SK-N-SH (cell line): ENCODE data around the gene CUBN. TPM values are rescaled to one million over a fixed set of nuclear protein-coding genes. Genes with fewer than 3 reads are reported as not detected.

Experiments
- CTCF ChIA-PET: fragments of 300-600, 350-600 bp; formaldehyde crosslinking; extraction: SDS; loops from one replicate; lab custom pipeline; 2021; lab: Yijun Ruan, JAX
- POLR2A ChIA-PET: fragments of 350-600 bp; sonication (Branson Sonifier 250); formaldehyde crosslinking; extraction: SDS; loops from one replicate; lab custom pipeline; 2020; ENCODE audit warnings: antibody characterized with exemption, inconsistent platforms; lab: Yijun Ruan, JAX
- DNase-seq: peaks from one replicate; pipeline ENCODE4 v3.0.0; 2012
- H2AFZ ChIP-seq: fragments of 200-600 bp; sonication (generic); 2 replicates; pipeline ENCODE4 v1.8.1; 2016; ENCODE audit warnings: antibody characterized with exemption, mild to moderate bottlenecking, low read depth
- H3F3A ChIP-seq: fragments of 200-600 bp; sonication (generic); replicated peaks from 2 replicates; pipeline ENCODE3; 2016; ENCODE audit warnings: antibody characterized with exemption, mild to moderate bottlenecking; ENCODE audit not compliant: insufficient read depth
- H3K27ac ChIP-seq, 2 experiments: fragments of 200-500 bp in 1 of 2; fragments of 200-600 bp in 1 of 2; sonication (Bioruptor generic) in 1 of 2; sonication (generic), shearing (Covaris generic) in 1 of 2; 2 replicates each; pipeline versions ENCODE4 v1.5.1 to v1.6.1; 2014 to 2016; ENCODE audit warnings: low read depth in 2 of 2, inconsistent platforms in 1 of 2, low read length in 1 of 2, mild to moderate bottlenecking in 1 of 2, mixed read lengths in 1 of 2
- H3K27me3 ChIP-seq: fragments of 200-600 bp; sonication (generic), shearing (Covaris generic); 2 replicates; pipeline ENCODE4 v1.6.1; 2016; ENCODE audit warnings: mixed run types; ENCODE audit not compliant: insufficient read depth
- H3K36me3 ChIP-seq, 2 experiments: fragments of 200-500 bp in 1 of 2; fragments of 200-600 bp in 1 of 2; sonication (Bioruptor generic) in 1 of 2; sonication (generic) in 1 of 2; replicated peaks in 1 of 2; 2 replicates each; pipeline versions ENCODE3 to v1.5.1; 2014 to 2016; ENCODE audit warnings: low read length in 1 of 2, mild to moderate bottlenecking in 1 of 2; ENCODE audit not compliant: insufficient read depth in 2 of 2, control insufficient read depth in 1 of 2
- H3K4me1 ChIP-seq, 2 experiments: fragments of 200-500 bp in 1 of 2; fragments of 200-600 bp in 1 of 2; sonication (Bioruptor generic) in 1 of 2; sonication (generic), shearing (Covaris generic) in 1 of 2; 2 replicates each; pipeline versions ENCODE4 v1.5.1 to v1.6.1; 2014 to 2016; ENCODE audit warnings: low read depth in 1 of 2, low read length in 1 of 2, mixed run types in 1 of 2; ENCODE audit not compliant: insufficient read depth in 2 of 2, control insufficient read depth in 1 of 2
- H3K4me2 ChIP-seq: fragments of 200-600 bp; sonication (generic), shearing (Covaris generic); 2 replicates; pipeline ENCODE4 v1.6.1; 2017; ENCODE audit warnings: mixed run types
- H3K4me3 ChIP-seq, 2 experiments: fragments of 200-500 bp in 1 of 2; fragments of 200-600 bp in 1 of 2; sonication (Bioruptor generic) in 1 of 2; sonication (generic), shearing (Covaris generic) in 1 of 2; 2 replicates each; pipeline versions ENCODE4 v1.5.1 to v1.8.1; 2014 to 2016; ENCODE audit warnings: low read depth in 2 of 2, inconsistent platforms in 1 of 2, low read length in 1 of 2, mild to moderate bottlenecking in 1 of 2, mixed read lengths in 1 of 2, moderate library complexity in 1 of 2
- H3K79me2 ChIP-seq: fragments of 200-600 bp; sonication (generic); 2 replicates; pipeline ENCODE4 v1.8.1; 2017; ENCODE audit warnings: mild to moderate bottlenecking; ENCODE audit not compliant: insufficient read depth
- H3K9ac ChIP-seq: fragments of 200-600 bp; sonication (generic); 2 replicates; pipeline ENCODE4 v1.6.1; 2017; ENCODE audit warnings: mixed run types
- H3K9me2 ChIP-seq: fragments of 200-600 bp; sonication (generic); 2 replicates; pipeline ENCODE4 v1.6.1; 2017; ENCODE audit warnings: mixed run types
- H3K9me3 ChIP-seq: fragments of 200-600 bp; sonication (generic); 2 replicates; pipeline ENCODE4 v1.6.1; 2017; ENCODE audit warnings: mixed run types, mild to moderate bottlenecking, moderate library complexity
- H4K20me1 ChIP-seq: fragments of 200-600 bp; sonication (generic); 2 replicates; pipeline ENCODE4 v1.6.1; 2017; ENCODE audit warnings: mild to moderate bottlenecking, mixed run types; ENCODE audit not compliant: insufficient read depth
- ELF1 ChIP-seq: IDR thresholded peaks from 2 replicates; pipeline ENCODE4 v1.4.0; 2012
- FOSL2 ChIP-seq: IDR thresholded peaks from 2 replicates; pipeline ENCODE4 v1.4.0; 2012; ENCODE audit warnings: low read depth, mild to moderate bottlenecking, moderate library complexity, borderline replicate concordance
- FOXM1 ChIP-seq: IDR thresholded peaks from 2 replicates; pipeline ENCODE4 v1.4.0; 2012; ENCODE audit warnings: low read depth, mild to moderate bottlenecking
- GABPA ChIP-seq: IDR thresholded peaks from 2 replicates; pipeline ENCODE4 v1.4.0; 2012; ENCODE audit warnings: low read depth, mild to moderate bottlenecking
- POLR2AphosphoS5 ChIP-seq: IDR thresholded peaks from 2 replicates; pipeline ENCODE4 v1.6.1; 2012; ENCODE audit warnings: low read depth, low read length
- SIN3A ChIP-seq: IDR thresholded peaks from 2 replicates; pipeline ENCODE4 v1.6.1; 2012; ENCODE audit warnings: low read depth, mild to moderate bottlenecking, low read length, moderate library complexity, borderline replicate concordance
- TEAD4 ChIP-seq: IDR thresholded peaks from 2 replicates; pipeline ENCODE4 v1.4.0; 2012; ENCODE audit warnings: mild to moderate bottlenecking, borderline replicate concordance; ENCODE audit not compliant: insufficient read depth
- USF1 ChIP-seq: IDR thresholded peaks from 2 replicates; pipeline ENCODE4 v1.4.0; 2012; ENCODE audit warnings: low read depth, borderline replicate concordance
- USF2 ChIP-seq: fragments of 150-350 bp; IDR thresholded peaks from 2 replicates; pipeline ENCODE4 v1.6.1; 2017; ENCODE audit warnings: antibody characterized with exemption, low read length, low read depth, borderline replicate concordance
- WGBS: methylation state at CpG from one replicate; pipeline ENCODE4 v1.1.6; 2017; ENCODE audit warnings: low lambda C conversion rate; 5-methylcytosine and 5-hydroxymethylcytosine counted together
- polyA plus RNA-seq, 3 experiments: library from polyadenylated mRNA; depleted of rRNA; stranded (reverse); fragments of >200 nt; gene quantifications; 2 replicates each; pipeline ENCODE4 v1.2.3, GENCODE V29; 2012
- TF ChIP-seq, protein P1 (sequence below): fragments of 200-600 bp; sonication (generic); IDR thresholded peaks from 2 replicates; pipeline ENCODE4 v1.6.1; 2017; ENCODE audit warnings: antibody characterized with exemption, mild to moderate bottlenecking, moderate library complexity
- TF ChIP-seq, protein P2 (sequence below): IDR thresholded peaks from 2 replicates; pipeline ENCODE4 v1.6.1; 2012; ENCODE audit warnings: mild to moderate bottlenecking, low read depth, low read length, moderate library complexity

Gene CUBN
- polyA plus RNA-seq, 1 of the 3 experiments (the other 2 are of a cell fraction) = 2.4 TPM

DNA sequence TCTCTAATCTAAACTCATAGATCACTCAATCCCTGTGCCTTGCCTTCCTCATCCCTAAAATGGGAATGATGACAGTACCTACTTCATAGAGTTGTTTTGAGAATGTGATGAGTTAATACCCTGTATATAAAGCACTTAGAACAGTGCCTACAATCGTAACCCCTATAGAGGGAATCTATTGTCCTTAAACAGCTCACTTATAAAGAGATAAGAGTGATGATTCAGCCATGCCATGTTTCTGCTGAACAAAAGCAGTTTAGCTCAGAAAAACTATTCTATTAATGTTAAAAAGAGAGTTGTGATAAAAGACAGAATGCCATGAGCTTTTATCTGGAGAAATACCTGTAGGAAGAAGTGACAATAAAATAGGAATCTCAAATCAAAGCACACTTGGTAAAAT, 63.6 kb downstream of the CUBN start:
- Histone ChIP-seq H3F3A (peaks cover 62% of the 10 kb centered on the region), H3K27me3 (no peaks in the 10 kb centered on the region), H3K9me3 (no peaks in the 10 kb centered on the region), H3K36me3 (no peaks in the 10 kb centered on the region), H3K4me3 (no peak overlapping the region), H4K20me1 (no peaks in the 10 kb centered on the region), H3K79me2 (peaks cover 8% of the 10 kb centered on the region; the same call in 1 of the 2 replicates), H3K4me1 (peaks cover 7 to 67% of the 10 kb centered on the region in 2 experiments), H3K27ac (peak overlapping the region in 1 of 2 experiments; percentile 98), H2AFZ (no peak overlapping the region), H3K9ac (peak overlapping the region; percentile 53; the same call in 1 of the 2 replicates), H3K4me2 (peak overlapping the region; percentile 50; the same call in 1 of the 2 replicates), H3K9me2 (no peaks in the 10 kb centered on the region)
- DNase-seq = no peak
- POLR2A ChIA-PET = no interaction called here
- 15% methylated on average over 1 of the region's 1 CpG for WGBS
- TF ChIP-seq FOSL2 (peak; percentile 8; the same call in 1 of the 2 replicates), POLR2AphosphoS5 (no peak)
- TF ChIP-seq, protein P1, sequence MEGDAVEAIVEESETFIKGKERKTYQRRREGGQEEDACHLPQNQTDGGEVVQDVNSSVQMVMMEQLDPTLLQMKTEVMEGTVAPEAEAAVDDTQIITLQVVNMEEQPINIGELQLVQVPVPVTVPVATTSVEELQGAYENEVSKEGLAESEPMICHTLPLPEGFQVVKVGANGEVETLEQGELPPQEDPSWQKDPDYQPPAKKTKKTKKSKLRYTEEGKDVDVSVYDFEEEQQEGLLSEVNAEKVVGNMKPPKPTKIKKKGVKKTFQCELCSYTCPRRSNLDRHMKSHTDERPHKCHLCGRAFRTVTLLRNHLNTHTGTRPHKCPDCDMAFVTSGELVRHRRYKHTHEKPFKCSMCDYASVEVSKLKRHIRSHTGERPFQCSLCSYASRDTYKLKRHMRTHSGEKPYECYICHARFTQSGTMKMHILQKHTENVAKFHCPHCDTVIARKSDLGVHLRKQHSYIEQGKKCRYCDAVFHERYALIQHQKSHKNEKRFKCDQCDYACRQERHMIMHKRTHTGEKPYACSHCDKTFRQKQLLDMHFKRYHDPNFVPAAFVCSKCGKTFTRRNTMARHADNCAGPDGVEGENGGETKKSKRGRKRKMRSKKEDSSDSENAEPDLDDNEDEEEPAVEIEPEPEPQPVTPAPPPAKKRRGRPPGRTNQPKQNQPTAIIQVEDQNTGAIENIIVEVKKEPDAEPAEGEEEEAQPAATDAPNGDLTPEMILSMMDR = no peak
- CTCF ChIA-PET = no interaction called here

- Histone ChIP-seq H4K20me1 (no peaks in the 10 kb centered on the region), H3K9me2 (no peaks in the 10 kb centered on the region), H3K4me1 (peaks cover 7 to 62% of the 10 kb centered on the region in 2 experiments), H3K27ac (peak overlapping the region in 1 of 2 experiments; percentile 98; a peak in 3 of 4 replicates), H3K4me2 (no peak overlapping the region), H3K36me3 (no peaks in the 10 kb centered on the region), H3K79me2 (peaks cover 8% of the 10 kb centered on the region), H3K9me3 (no peaks in the 10 kb centered on the region), H3K9ac (peak overlapping the region; percentile 3; the same call in 1 of the 2 replicates), H3K4me3 (no peak overlapping the region), H3F3A (peaks cover 69% of the 10 kb centered on the region), H3K27me3 (no peaks in the 10 kb centered on the region), H2AFZ (no peak overlapping the region; the same call in 1 of the 2 replicates)
- POLR2A ChIA-PET = no interaction called here
- TF ChIP-seq SIN3A (no peak), ELF1 (no peak), USF1 (no peak), TEAD4 (no peak), FOXM1 (no peak), USF2 (no peak), GABPA (no peak)
- TF ChIP-seq, protein P2, sequence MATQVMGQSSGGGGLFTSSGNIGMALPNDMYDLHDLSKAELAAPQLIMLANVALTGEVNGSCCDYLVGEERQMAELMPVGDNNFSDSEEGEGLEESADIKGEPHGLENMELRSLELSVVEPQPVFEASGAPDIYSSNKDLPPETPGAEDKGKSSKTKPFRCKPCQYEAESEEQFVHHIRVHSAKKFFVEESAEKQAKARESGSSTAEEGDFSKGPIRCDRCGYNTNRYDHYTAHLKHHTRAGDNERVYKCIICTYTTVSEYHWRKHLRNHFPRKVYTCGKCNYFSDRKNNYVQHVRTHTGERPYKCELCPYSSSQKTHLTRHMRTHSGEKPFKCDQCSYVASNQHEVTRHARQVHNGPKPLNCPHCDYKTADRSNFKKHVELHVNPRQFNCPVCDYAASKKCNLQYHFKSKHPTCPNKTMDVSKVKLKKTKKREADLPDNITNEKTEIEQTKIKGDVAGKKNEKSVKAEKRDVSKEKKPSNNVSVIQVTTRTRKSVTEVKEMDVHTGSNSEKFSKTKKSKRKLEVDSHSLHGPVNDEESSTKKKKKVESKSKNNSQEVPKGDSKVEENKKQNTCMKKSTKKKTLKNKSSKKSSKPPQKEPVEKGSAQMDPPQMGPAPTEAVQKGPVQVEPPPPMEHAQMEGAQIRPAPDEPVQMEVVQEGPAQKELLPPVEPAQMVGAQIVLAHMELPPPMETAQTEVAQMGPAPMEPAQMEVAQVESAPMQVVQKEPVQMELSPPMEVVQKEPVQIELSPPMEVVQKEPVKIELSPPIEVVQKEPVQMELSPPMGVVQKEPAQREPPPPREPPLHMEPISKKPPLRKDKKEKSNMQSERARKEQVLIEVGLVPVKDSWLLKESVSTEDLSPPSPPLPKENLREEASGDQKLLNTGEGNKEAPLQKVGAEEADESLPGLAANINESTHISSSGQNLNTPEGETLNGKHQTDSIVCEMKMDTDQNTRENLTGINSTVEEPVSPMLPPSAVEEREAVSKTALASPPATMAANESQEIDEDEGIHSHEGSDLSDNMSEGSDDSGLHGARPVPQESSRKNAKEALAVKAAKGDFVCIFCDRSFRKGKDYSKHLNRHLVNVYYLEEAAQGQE = no peak
- 97% methylated on average over 6 of the region's 6 CpGs for WGBS
- CTCF ChIA-PET = no interaction called here
- no peak for DNase-seq
These were observed 64.3 kb downstream of the CUBN start for GRCh38 chr10:17065273-17065672.
